Subcutaneous abdominal adipose tissue (tissue), 5 donors: ENCODE measurements around the gene EGLN2.
"Not testable (repeated sequence)": the region's sequence is repeated elsewhere in the genome, so short reads cannot be mapped to it uniquely, and the experiment has no call there.

Experiments
- H3K27ac ChIP-seq: one replicate; pipeline ENCODE4 v1.7.0; 2013; ENCODE audit warnings: low read depth, mild to moderate bottlenecking, inconsistent platforms, low read length, moderate library complexity
- H3K27me3 ChIP-seq, 5 donors: one replicate each; pipeline ENCODE4 v1.7.0; 2013; ENCODE audit warnings: low read length in 5 of 5, inconsistent platforms in 1 of 5; ENCODE audit not compliant: control insufficient read depth in 5 of 5, insufficient read depth in 4 of 5
- H3K36me3 ChIP-seq, 5 donors: one replicate each; pipeline ENCODE4 v1.7.0; 2013; ENCODE audit warnings: low read length in 5 of 5; ENCODE audit not compliant: control insufficient read depth in 5 of 5, insufficient read depth in 5 of 5
- H3K4me1 ChIP-seq, 5 donors: one replicate each; pipeline ENCODE4 v1.7.0; 2013; ENCODE audit warnings: low read length in 5 of 5, mild to moderate bottlenecking in 3 of 5, moderate library complexity in 1 of 5; ENCODE audit not compliant: control insufficient read depth in 5 of 5, insufficient read depth in 5 of 5
- H3K4me3 ChIP-seq, 5 donors: one replicate each; pipeline ENCODE4 v1.7.0; 2013; ENCODE audit warnings: low read length in 5 of 5, low read depth in 1 of 5
- H3K9ac ChIP-seq, 5 donors: one replicate each; pipeline ENCODE4 v1.7.0; 2013; ENCODE audit warnings: low read length in 5 of 5, mild to moderate bottlenecking in 4 of 5, moderate library complexity in 3 of 5
- H3K9me3 ChIP-seq, 5 donors: one replicate each; pipeline ENCODE4 v1.7.0; 2013; ENCODE audit warnings: low read length in 5 of 5; ENCODE audit not compliant: control insufficient read depth in 5 of 5
- donor health status: healthy.
- donor health status: healthy.
- donor health status: healthy.
- donor health status: healthy.
- donor health status: healthy.

EGLN2 gene

DNA sequence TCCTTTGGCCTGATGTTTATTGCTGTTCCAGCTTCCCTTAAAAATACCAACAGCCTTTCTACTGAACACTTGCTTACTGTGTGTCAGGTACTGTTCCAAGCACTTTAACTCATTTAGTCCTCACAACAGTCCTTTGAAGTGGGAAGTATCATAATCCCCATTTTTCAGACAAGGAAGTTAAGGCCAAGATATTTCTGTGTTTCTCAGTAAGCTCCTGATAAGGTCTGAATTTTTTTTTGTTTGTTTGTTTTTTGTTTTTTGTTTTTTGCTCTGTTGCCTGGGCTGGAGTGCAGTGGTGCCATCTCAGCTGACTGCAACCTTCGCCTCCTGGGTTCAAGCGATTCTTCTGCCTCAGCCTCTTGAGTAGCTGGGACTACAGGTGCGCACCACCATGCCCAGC is 40.5 kb upstream of the EGLN2 start:
- Histone ChIP-seq H3K9me3 (no peaks in the 10 kb centered on the region), H3K27ac (no peak overlapping the region)

DNA sequence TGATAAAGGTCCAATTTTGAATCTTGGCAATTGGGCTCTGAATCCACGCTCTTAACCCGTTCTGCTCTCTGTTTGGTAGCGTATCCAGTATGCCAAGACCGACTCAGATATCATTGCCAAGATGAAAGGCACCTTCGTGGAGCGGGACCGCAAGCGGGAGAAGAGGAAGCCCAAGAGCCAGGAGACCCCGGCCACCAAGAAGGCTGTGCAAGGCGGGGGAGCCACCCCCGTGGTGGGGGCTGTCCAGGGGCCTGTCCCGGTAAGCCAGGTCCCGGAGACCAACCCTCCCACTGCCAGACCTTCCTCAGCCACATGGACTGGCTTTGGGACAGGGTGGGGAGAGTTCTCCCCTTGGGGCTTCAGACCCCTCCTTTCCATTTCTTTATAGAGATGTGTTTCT is 39.6 kb upstream of the EGLN2 start:
- Histone ChIP-seq H3K9me3 (no peaks in the 10 kb centered on the region), H3K36me3 (peaks cover 10 to 89% (median 80%) of the 10 kb centered on the region in 5 donors), H3K27me3 (no peaks in the 10 kb centered on the region), H3K4me3 (no peak overlapping the region), H3K9ac (no peak overlapping the region), H3K4me1 (peaks cover 4 to 41% (median 19%) of the 10 kb centered on the region in 5 donors), H3K27ac (no peak overlapping the region)

More for the DNA sequence above, 40.5 kb upstream of the EGLN2 start:
- Histone ChIP-seq H3K9ac (no peak overlapping the region), H3K4me1 (peaks cover 6 to 45% (median 27%) of the 10 kb centered on the region in 5 donors), H3K36me3 (peaks cover 10 to 81% (median 72%) of the 10 kb centered on the region in 5 donors), H3K4me3 (no peak overlapping the region), H3K27me3 (no peaks in the 10 kb centered on the region)

DNA sequence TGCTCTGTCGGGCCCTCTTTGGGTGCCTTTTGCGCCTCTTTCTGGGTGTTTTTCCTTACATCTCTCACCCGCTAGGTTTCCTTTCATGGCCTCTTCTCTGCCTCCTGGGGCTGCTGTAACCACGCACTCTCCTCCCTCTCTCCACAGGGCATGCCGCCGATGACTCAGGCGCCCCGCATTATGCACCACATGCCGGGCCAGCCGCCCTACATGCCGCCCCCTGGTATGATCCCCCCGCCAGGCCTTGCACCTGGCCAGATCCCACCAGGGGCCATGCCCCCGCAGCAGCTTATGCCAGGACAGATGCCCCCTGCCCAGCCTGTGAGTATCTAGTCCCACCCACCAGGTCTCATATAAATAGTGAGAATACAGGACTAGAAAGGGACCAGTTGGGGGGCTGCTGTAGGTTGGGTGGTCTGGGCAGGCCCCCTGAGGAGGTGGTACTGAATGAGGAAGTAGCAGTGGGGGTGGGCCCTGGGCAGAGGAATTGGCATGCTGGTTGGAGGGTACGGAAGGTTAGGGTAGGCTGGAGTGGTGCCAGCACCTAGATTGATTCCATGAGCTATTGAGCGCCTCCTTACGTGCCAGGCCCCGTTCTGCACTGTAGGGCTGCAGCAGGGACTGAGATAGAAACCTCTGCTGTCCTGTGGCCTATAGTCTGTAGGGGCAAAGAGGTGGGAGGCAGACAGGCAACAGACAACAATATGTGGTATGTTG is 36.1 kb upstream of the EGLN2 start:
- H3K36me3 ChIP-seq: peaks cover 14 to 84% (median 75%) of the 10 kb centered on the region in 5 donors
- H3K9ac ChIP-seq: no peak overlapping the region
- H3K27ac ChIP-seq: no peak overlapping the region
- no peak overlapping the region for H3K4me3 ChIP-seq
- peaks cover 0 to 24% (median 0%) of the 10 kb centered on the region in 5 donors for H3K4me1 ChIP-seq
- no peaks in the 10 kb centered on the region for H3K27me3 ChIP-seq
- no peaks in the 10 kb centered on the region for H3K9me3 ChIP-seq

DNA sequence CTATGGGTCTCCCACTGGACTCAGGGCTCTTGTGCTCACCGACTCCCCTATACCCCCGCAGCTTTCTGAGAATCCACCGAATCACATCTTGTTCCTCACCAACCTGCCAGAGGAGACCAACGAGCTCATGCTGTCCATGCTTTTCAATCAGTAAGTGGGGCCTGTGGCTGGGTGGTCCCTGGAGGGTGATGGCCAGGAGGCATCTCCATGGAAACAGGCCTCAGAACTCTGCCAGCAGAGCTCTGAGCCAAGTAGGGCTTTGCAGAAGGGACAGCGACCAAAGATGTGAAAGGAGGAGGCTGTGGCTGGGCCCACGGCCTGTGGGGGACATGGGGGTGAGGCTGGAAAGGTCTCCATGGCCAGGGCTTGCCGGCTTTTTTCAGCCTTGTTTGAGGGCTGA is 35.5 kb upstream of the EGLN2 start:
- Histone ChIP-seq H3K9me3 (no peaks in the 10 kb centered on the region), H3K9ac (no peak overlapping the region), H3K27me3 (no peaks in the 10 kb centered on the region), H3K4me3 (no peak overlapping the region), H3K4me1 (peaks cover 0 to 24% (median 0%) of the 10 kb centered on the region in 5 donors), H3K36me3 (peaks cover 11 to 78% (median 70%) of the 10 kb centered on the region in 5 donors), H3K27ac (no peak overlapping the region)

DNA sequence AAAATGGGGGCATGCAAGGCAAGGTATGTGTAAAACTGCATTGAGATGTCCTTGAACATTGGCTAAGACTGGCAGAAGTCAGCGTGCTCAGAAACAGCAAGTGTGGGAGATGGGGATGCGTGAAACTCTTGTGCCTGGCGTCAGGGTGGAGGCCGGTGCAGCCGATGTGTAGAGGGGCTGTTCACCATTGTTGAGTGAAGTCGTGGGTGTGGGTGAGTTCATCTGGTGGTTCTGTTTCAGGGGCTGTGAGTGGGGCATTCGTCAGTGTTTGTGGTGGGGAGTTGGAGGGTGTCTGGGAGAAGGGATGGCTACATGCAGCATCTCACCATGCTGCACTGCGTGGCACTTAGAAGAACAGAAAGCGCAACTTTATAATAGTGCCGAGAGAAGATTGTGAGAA is 35.0 kb upstream of the EGLN2 start:
- Histone ChIP-seq H3K4me3 (no peak overlapping the region), H3K9ac (no peak overlapping the region), H3K27me3 (no peaks in the 10 kb centered on the region), H3K4me1 (peaks cover 0 to 24% (median 0%) of the 10 kb centered on the region in 5 donors), H3K9me3 (no peaks in the 10 kb centered on the region), H3K36me3 (peaks cover 11 to 75% (median 71%) of the 10 kb centered on the region in 5 donors), H3K27ac (no peak overlapping the region)

DNA sequence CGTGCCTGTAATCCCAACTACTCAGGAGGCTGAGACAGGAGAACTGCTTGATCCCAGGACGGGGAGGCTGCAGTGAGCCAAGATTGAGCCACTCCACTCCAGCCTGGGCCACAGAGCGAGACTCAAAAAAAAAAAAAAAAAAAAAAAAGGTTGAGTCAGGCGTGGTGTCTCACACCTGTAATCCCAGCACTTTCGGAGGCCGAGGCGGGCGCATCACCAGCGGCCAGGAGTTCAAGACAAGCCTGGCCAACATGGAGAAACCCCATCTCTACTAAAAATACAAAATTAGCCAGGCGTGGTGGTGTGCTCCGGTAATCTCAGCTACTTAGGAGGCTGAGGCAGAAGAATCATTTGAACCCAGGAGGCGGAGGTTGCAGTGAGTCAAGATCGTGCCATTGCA is 32.6 kb upstream of the EGLN2 start:
- not testable (repeated sequence) for H3K9me3 ChIP-seq, H3K27me3 ChIP-seq, H3K4me3 ChIP-seq, H3K9ac ChIP-seq, H3K27ac ChIP-seq
- Histone ChIP-seq H3K36me3 (peaks cover 4 to 51% (median 47%) of the 10 kb centered on the region in 5 donors), H3K4me1 (peaks cover 0 to 16% (median 0%) of the 10 kb centered on the region in 5 donors)

DNA sequence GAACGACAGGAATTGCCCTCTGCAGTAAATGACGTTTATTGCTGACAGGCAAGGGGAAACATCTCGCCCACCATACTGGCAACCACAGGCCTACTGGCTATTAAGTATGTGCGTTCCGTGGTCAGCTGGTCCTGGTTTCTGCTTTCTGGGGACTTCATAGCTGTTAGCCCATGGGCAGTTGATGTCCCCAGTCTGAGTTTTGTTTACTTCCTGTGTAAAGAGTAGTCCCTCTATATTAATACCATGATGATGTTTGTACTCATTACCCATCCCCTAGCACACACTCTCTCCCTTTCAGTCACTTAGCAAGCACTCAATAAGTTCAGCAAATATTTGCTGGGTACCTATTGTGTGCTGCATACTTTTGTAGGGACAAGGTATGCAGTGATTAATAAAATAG is 30.1 kb upstream of the EGLN2 start:
- H3K4me1 ChIP-seq: peaks cover 0 to 9% (median 0%) of the 10 kb centered on the region in 5 donors
- H3K9ac ChIP-seq: no peak overlapping the region
- no peaks in the 10 kb centered on the region for H3K27me3 ChIP-seq
- no peak overlapping the region for H3K27ac ChIP-seq
- H3K4me3 ChIP-seq: no peak overlapping the region
- H3K9me3 ChIP-seq: no peaks in the 10 kb centered on the region
- peaks cover 4 to 26% (median 22%) of the 10 kb centered on the region in 5 donors for H3K36me3 ChIP-seq

DNA sequence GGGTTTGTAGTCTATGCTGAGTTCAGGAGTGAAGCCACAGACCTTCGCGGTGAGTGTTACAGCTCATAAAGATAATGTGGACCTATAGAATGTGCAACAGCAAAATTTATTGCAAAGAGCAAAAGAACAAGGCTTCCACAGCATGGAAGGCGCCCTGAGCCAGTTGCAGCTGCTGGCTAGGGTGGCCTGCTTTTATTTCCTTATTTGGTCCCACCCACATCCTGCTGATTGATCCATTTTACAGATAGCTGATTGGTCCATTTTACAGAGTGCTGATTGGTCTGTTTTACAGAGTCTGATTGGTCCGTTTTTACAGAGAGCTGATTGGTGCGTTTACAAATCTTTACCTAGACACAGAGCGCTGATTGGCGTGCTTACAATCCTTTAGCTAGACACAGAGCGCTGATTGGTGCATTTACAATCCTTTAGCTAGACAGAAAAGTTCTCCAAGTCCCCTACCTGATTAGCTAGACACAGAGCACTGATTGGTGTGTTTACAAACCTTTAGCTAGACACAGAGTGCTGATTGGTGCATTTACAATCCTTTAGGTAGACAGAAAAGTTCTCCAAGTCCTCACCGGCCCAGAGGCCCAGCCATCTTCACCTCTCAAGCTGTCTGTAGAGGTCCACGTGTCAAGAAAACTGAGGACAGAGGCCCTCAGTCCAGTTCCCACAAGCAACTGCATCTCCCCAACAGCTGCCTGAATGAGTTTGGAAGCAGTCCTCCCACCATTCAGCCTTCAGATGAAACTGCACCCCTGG is 27.7 kb upstream of the EGLN2 start:
- not testable (repeated sequence) for H3K36me3 ChIP-seq, H3K9me3 ChIP-seq, H3K27ac ChIP-seq, H3K4me3 ChIP-seq, H3K9ac ChIP-seq, H3K27me3 ChIP-seq, H3K4me1 ChIP-seq

DNA sequence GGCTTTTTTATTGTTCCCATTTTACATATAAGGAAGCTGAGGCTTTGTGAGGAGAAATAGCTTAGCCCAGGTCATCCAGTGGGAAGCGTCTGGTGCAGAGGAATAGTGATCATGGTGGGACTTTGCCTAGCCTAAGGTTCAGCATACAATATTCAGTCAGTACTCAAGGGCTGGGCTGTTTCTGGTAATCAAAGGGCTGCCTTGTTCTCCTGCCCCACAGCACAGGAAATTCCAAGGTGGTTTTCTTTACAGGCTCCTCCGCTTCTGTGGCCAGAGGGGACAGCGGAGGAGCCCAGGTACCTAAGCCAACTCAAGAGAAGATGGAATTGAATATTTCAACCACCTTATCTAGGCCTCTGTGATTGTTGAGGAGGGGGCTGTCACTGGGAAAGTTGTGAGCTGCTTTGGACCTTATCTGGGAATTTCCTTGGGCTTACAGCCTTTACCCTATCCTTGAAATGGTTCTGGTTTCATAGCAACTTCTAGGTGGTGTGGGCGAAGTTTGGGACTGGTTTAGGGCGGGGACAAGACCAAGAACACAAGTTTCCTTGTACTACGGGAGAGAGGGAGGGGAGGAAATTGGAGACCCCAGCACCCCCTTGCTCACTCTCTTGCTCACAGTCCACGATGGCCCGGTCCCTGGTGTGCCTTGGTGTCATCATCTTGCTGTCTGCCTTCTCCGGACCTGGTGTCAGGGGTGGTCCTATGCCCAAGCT is 23.9 kb upstream of the EGLN2 start, which contains the start of gene MIA:
MIA (plus strand) TSS at position 606 of the 716 bp plus-strand sequence; CDS start at position 628, 22 bp downstream.
- Histone ChIP-seq H3K4me3 (no peak within 1 kb of the TSS), H3K36me3 (peaks cover 0 to 1% (median 0%) of the 10 kb centered on the region in 5 donors), H3K27me3 (no peaks in the 10 kb centered on the region), H3K9ac (no peak within 1 kb of the TSS), H3K27ac (no peak within 1 kb of the TSS), H3K9me3 (no peaks in the 10 kb centered on the region), H3K4me1 (peaks cover 9 to 22% (median 20%) of the 10 kb centered on the region in 5 donors)
